Activated naive CD8-positive, alpha-beta T cell treated with anti-CD3 and anti-CD28 coated beads, Interleukin-2, amount 50 U/mL, for 24 hours (primary cell): ENCODE results near the gene CDH5.
"Not testable (repeated sequence)": the region's sequence is repeated elsewhere in the genome, so short reads cannot be mapped to it uniquely, and the experiment has no call there.

Experiments used
- ATAC-seq: fragments of 150-1000 bp; cut with Tn5 transposase; one replicate; pipeline ENCODE4 v1.10.0; 2021
- DNase-seq: peaks from one replicate; pipeline ENCODE4 v3.0.0; 2021
- H3K27ac Mint-ChIP-seq: one replicate; pipeline ENCODE4 v1.8.0; 2021; ENCODE audit warnings: mild to moderate bottlenecking, mixed read lengths
- H3K27me3 Mint-ChIP-seq: one replicate; pipeline ENCODE4 v1.8.0; 2021; ENCODE audit warnings: mixed read lengths
- H3K36me3 Mint-ChIP-seq: one replicate; pipeline ENCODE4 v1.8.0; 2021; ENCODE audit warnings: low read depth, mixed read lengths
- H3K4me1 Mint-ChIP-seq: one replicate; pipeline ENCODE4 v1.8.0; 2021; ENCODE audit warnings: mixed read lengths
- H3K4me3 Mint-ChIP-seq: one replicate; pipeline ENCODE4 v1.8.0; 2021; ENCODE audit warnings: mild to moderate bottlenecking, moderate library complexity, mixed read lengths
- H3K9me3 Mint-ChIP-seq: one replicate; pipeline ENCODE4 v1.8.0; 2021; ENCODE audit warnings: mixed read lengths

CDH5 gene

DNA sequence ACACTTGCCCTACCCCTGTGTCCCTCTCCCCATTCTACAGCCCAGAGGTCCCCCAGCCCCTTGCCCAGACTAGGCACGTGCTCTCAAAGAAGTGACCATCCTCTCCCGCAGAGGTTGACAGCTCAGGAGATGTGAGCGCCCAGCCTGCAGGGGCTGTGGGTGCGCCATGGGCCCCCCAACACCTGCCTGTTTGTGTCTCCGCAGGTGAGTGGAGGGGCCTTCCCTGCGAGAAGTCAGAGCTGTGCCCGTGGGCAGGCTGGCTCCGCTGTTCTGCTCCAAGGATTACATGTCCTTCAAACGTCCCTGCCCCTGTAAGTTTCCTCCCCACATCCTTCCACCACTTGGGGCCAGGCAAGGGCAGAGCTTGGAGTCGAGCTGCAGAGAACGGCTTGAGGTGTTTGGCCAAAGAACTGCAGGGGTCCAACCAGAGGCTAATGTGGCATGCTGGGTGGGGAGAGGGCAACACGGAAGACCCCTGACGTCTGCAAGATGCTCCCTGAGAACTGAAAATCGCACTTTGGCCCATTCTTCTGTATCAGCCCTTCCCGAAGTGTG, 71.0 kb downstream of the CDH5 start:
- no peak for DNase-seq
- Mint-ChIP-seq H3K9me3 (no peaks in the 10 kb centered on the region), H3K4me1 (no peaks in the 10 kb centered on the region), H3K27me3 (peaks cover 13% of the 10 kb centered on the region), H3K27ac (no peak overlapping the region), H3K4me3 (no peak overlapping the region), H3K36me3 (no peaks in the 10 kb centered on the region)
- ATAC-seq = no peak

GRCh38 chr16:66438536-66438935, 72.0 kb downstream of the CDH5 start:
- Mint-ChIP-seq H3K4me1 (no peaks in the 10 kb centered on the region), H3K36me3 (no peaks in the 10 kb centered on the region), H3K27me3 (peaks cover 7% of the 10 kb centered on the region), H3K4me3 (no peak overlapping the region), H3K27ac (no peak overlapping the region), H3K9me3 (no peaks in the 10 kb centered on the region)
- ATAC-seq (no peak), DNase-seq (no peak)

DNA sequence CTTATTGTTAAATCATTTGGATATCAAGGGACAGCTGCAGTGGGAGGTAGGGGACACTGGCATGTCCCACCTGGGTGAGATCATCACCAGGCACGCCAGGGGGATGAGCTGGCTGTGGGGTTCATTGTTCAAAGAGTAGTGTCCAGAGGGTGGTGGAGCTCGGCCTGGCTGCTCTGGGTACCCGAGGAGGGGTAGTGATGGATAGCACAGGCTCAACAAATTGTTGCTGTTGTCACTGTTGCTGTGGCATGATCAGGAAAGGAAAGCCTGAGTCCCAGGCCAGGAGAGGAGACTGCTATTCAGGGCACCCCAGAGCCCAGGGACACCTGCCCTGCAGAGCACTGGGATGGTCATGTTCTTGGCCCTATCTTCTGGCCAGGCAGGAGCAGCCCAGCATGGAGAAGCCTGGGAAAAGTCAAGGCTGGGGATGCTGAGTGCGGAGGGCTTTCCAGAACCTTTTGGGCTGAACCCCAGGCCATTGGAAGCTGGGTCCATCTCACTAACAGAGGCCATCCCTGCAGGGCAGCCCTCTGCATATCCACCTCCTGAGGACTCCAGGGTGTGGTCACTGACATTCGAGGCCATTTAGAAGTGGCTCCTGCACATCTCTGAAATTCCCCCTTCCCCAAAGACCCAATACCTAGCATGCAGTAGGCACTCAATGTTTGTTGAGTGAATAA, 72.7 kb downstream of the CDH5 start:
- Mint-ChIP-seq H3K4me1 (no peaks in the 10 kb centered on the region), H3K36me3 (no peaks in the 10 kb centered on the region), H3K4me3 (no peak overlapping the region), H3K27me3 (peaks cover 12% of the 10 kb centered on the region), H3K9me3 (no peaks in the 10 kb centered on the region), H3K27ac (peak overlapping the region; percentile 32)
- DNase-seq (no peak), ATAC-seq (no peak)

- DNase-seq = no peak
- Mint-ChIP-seq H3K27ac (no peak overlapping the region), H3K27me3 (peaks cover 13% of the 10 kb centered on the region), H3K36me3 (no peaks in the 10 kb centered on the region), H3K4me1 (no peaks in the 10 kb centered on the region), H3K9me3 (no peaks in the 10 kb centered on the region), H3K4me3 (no peak overlapping the region)
- no peak for ATAC-seq
Measured at GRCh38 chr16:66440271-66440802, 73.8 kb downstream of the CDH5 start.

DNA sequence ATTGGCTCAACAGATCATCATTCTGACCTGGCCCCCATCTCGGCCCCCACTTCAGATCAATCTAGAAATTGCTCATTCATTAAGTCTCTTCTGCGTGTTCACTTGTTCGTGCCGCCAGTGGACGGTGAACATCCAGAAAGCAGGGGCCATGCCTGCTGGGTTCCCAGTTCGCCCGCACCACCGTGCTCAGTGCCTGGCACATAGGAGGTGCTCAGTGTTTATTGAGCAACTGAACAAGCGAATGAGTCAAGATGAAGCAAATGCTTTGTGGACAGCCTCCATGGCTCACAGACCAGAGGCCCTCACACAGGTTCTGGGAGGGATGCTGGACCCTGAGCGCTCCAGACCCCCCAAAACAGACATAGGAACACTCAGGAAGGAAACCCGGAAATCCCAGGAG, 74.5 kb downstream of the CDH5 start:
- H3K27me3 Mint-ChIP-seq = peaks cover 13% of the 10 kb centered on the region

GRCh38 chr16:66441586-66442375, 75.3 kb downstream of the CDH5 start:
- DNase-seq (no peak), ATAC-seq (no peak)
- Mint-ChIP-seq H3K4me3 (no peak overlapping the region), H3K36me3 (no peaks in the 10 kb centered on the region), H3K9me3 (no peaks in the 10 kb centered on the region), H3K27ac (no peak overlapping the region), H3K27me3 (peaks cover 16% of the 10 kb centered on the region), H3K4me1 (no peaks in the 10 kb centered on the region)

More for the DNA sequence above, 74.5 kb downstream of the CDH5 start:
- Mint-ChIP-seq H3K9me3 (no peaks in the 10 kb centered on the region), H3K4me1 (no peaks in the 10 kb centered on the region), H3K27ac (no peak overlapping the region), H3K36me3 (no peaks in the 10 kb centered on the region), H3K4me3 (no peak overlapping the region)
- DNase-seq (no peak), ATAC-seq (no peak)

DNA sequence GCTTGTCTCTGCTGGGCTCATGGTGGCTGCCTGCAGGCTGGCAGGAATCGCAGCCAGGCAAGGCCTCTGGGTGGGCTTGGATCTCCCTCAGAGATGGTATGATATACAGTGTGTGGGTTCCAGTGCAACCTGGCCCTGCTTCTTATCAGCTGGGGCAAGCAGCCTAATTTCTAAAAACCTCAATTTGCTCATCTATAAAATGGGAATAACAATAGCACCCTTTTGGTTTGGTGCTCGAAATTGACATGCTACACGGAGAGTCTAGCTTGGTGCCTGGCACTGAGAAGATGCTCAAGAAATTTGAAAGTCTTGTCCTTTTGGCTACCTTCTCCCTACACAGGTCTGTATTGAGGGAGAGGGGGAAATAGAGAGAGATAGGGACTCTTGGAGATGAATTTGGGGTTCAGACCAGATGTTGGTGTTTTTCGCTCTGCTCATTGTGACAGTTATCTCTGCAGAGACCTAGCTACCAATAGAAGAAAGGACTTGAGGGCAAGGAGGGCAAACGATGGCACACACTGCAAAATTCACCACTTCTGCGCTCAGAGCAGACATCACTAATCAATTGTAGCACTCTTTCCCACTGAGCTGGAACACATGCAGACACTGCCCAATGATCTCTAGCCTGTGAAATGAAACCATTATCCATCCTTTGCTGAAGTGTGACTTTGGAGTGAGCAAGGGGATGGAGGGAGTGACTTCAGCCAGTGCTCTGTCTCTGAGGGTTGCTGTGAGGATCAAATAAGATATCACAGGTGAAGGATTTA, 76.2 kb downstream of the CDH5 start:
- ATAC-seq = no peak
- H3K27ac Mint-ChIP-seq = no peak overlapping the region
- no peak overlapping the region for H3K4me3 Mint-ChIP-seq
- H3K4me1 Mint-ChIP-seq = no peaks in the 10 kb centered on the region
- peaks cover 16% of the 10 kb centered on the region for H3K27me3 Mint-ChIP-seq
- DNase-seq = no peak
- H3K36me3 Mint-ChIP-seq = no peaks in the 10 kb centered on the region
- H3K9me3 Mint-ChIP-seq = no peaks in the 10 kb centered on the region

DNA sequence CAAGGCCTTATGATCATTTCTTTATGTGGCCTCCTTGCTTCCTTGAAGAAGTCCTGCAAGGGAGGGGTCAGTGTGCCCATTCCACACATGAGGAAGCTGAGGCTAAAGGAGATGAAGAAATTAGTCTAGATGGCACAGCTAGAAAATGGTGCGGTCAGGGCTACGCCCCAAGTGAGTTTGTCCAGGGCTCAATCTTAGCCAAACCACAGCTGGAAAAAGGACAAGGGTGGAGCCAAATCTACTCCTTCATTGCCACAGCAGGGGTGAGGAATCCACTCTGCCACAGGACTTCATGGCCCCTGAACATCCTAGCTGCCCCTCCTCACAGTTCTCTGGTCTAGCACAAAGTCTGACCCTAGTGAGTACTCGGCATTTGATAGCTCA, 76.8 kb downstream of the CDH5 start:
- H3K4me1 Mint-ChIP-seq = no peaks in the 10 kb centered on the region
- H3K27me3 Mint-ChIP-seq = peaks cover 16% of the 10 kb centered on the region
- H3K9me3 Mint-ChIP-seq = no peaks in the 10 kb centered on the region
- DNase-seq (no peak), ATAC-seq (no peak)
- no peak overlapping the region for H3K4me3 Mint-ChIP-seq
- H3K27ac Mint-ChIP-seq = no peak overlapping the region
- H3K36me3 Mint-ChIP-seq = no peaks in the 10 kb centered on the region

- Mint-ChIP-seq H3K27ac (no peak overlapping the region), H3K4me3 (no peak overlapping the region), H3K4me1 (no peaks in the 10 kb centered on the region), H3K27me3 (peaks cover 16% of the 10 kb centered on the region), H3K36me3 (no peaks in the 10 kb centered on the region), H3K9me3 (no peaks in the 10 kb centered on the region)
- no peak for ATAC-seq
- DNase-seq = no peak
Measured at GRCh38 chr16:66444049-66444481, 77.6 kb downstream of the CDH5 start.

DNA sequence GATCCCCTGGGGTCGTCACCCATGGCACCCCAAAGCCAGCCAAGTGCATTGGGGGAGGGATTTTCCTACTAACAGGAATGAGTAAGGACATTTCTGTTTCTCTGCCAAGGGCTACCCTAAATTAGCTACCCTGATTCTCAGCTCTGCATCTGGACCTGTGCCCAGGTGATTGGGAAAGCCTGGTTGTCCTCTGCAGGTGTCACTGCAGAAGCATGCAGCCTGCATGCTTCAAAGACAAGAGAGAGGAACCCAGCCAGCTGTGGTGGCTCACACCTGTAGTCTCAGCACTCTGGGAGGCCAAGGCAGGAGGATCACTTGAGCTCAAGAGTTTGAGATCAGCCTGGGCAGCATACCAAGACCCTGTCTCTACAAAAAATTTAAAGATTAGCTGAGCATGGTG, 80.2 kb downstream of the CDH5 start:
- H3K27me3 Mint-ChIP-seq = peaks cover 9% of the 10 kb centered on the region

GRCh38 chr16:66447491-66447890, 81.0 kb downstream of the CDH5 start:
- no peak overlapping the region for H3K27ac Mint-ChIP-seq
- no peak overlapping the region for H3K4me3 Mint-ChIP-seq
- H3K9me3 Mint-ChIP-seq = no peaks in the 10 kb centered on the region
- H3K27me3 Mint-ChIP-seq = peaks cover 9% of the 10 kb centered on the region
- ATAC-seq (no peak), DNase-seq (no peak)
- H3K36me3 Mint-ChIP-seq = no peaks in the 10 kb centered on the region
- no peaks in the 10 kb centered on the region for H3K4me1 Mint-ChIP-seq

More for the DNA sequence above, 80.2 kb downstream of the CDH5 start:
- Mint-ChIP-seq H3K9me3 (no peaks in the 10 kb centered on the region), H3K4me1 (no peaks in the 10 kb centered on the region), H3K27ac (no peak overlapping the region), H3K36me3 (no peaks in the 10 kb centered on the region), H3K4me3 (no peak overlapping the region)
- ATAC-seq (no peak), DNase-seq (no peak)

DNA sequence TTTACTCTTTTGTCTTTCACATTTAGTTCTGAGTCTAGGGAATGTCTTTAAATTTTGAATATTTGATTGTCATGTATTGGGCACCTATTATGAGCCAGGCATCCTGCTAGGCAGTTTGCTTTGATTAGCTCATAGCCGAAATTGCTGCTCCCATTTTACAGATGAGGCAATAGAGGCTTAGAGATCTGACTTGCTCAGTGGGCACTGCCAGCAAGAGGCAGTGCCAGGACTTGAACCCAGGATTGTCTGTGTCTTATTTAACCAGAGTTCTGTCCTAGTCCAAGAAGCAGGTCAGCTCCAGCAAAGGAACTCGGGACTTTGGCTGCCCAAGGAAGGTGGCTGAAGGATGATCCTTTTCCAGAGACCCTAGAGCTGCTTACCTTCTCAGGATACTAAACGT, 85.1 kb downstream of the CDH5 start:
- peaks cover under 1% of the 10 kb centered on the region for H3K27me3 Mint-ChIP-seq
- ATAC-seq (no peak), DNase-seq (no peak)
- no peaks in the 10 kb centered on the region for H3K9me3 Mint-ChIP-seq
- no peaks in the 10 kb centered on the region for H3K36me3 Mint-ChIP-seq
- no peaks in the 10 kb centered on the region for H3K4me1 Mint-ChIP-seq
- no peak overlapping the region for H3K27ac Mint-ChIP-seq
- H3K4me3 Mint-ChIP-seq = no peak overlapping the region

GRCh38 chr16:66453230-66453629, 86.7 kb downstream of the CDH5 start:
- not testable (repeated sequence) for H3K4me3 Mint-ChIP-seq, H3K27ac Mint-ChIP-seq, H3K36me3 Mint-ChIP-seq, ATAC-seq, DNase-seq, H3K27me3 Mint-ChIP-seq, H3K9me3 Mint-ChIP-seq, H3K4me1 Mint-ChIP-seq
